HG02981 (cell line): ENCODE data around the gene KCNQ1.

Source experiments
- ATAC-seq: cut with Tn5 transposase; IDR thresholded peaks from one replicate; pipeline ENCODE4 v1.9.1; 2021; ENCODE audit warnings: mild to moderate bottlenecking, moderate library complexity; ENCODE audit not compliant: unreplicated experiment

The KCNQ1 gene

DNA sequence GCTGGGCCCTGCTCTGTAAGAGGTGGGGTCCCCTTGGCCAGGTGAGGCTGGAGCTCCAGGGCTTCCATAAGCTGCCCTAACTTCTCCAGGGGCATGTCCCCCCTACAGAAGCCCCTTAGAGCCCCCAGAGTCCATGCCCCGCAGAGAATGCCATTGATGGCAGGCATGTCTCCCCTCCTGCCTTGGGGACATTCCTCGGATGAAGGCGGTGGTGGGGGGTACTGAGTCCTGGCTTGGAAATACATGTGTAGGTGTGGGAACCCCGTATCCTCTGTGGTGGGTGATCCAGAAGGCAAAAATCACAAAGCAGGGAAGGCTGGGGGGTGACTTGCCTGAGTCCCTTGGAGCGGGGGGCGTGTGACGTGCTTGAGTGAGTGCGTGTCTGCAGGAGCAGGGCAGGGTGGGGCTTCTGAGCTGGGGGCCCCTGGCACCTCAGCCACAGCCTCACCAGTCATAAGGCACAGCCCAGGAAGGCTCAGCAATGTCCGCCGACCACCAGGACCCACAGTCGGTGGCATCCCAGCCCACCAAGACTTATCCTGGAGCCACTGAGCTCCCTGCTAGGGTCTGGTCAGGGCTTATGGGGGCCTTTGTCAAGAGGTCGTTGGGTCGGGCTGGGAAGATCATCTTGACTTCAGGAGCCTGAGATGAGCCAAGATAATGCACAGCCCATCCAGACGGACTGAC lies 324.7 kb downstream of the KCNQ1 start:
- no peak for ATAC-seq

DNA sequence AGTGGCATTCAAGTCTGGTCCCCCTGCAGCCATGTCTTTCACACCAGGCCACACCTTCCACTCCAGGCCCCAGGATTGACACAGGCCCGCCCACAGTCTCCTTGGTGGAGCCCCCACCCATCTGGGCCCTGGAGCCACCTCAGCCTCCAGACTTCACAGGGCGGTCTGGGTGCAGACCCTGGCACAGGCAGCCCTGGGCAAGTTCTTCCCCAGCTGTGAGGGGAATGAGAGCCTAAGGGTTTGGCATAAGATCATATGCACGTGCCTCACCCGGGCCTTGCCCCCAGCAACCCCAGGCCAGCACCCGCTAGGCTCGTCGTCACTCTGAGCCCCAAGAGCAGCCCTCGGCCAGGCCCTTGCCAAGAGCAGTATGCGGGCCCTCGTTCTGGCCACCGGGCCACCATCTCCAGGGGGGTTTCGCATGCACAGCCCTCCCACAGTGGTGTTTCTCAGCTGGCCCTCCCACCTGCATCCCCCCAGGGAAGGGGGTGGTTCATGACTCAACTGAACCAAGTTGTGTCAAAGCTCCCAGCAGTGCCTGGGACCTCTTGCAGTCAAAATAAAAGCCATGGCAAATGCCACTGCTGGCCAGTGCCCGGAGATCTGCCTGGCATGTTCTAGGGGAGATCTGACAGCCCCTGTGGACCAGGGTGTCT lies 325.4 kb downstream of the KCNQ1 start:
- no peak for ATAC-seq

DNA sequence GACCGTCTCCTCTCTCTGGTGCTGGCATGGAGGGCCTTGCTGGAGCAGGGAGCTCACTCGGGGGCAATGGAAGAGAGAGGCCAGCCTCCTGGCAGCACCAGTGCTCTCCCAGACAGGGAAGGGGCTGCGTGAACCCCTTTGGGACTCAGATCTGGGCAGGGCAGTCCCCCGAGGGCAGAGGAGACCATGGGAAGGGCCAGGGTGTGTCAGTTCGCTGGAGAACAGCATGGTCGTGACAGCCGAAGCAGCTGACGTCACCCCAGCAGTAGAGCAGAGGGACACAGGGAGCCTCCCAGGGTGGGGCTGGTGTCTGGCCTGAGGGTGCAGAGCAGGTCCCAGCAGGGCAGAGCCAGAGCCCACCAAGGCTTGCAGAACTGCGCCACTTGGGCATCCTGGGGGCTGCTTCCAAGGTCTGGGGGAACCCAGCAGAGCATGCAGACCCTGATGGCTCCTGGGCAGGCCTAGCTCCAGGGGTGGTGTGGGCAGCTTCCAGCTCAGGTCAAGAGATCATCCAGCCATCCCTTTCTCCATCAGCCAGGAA lies 326.0 kb downstream of the KCNQ1 start:
- ATAC-seq: no peak

DNA sequence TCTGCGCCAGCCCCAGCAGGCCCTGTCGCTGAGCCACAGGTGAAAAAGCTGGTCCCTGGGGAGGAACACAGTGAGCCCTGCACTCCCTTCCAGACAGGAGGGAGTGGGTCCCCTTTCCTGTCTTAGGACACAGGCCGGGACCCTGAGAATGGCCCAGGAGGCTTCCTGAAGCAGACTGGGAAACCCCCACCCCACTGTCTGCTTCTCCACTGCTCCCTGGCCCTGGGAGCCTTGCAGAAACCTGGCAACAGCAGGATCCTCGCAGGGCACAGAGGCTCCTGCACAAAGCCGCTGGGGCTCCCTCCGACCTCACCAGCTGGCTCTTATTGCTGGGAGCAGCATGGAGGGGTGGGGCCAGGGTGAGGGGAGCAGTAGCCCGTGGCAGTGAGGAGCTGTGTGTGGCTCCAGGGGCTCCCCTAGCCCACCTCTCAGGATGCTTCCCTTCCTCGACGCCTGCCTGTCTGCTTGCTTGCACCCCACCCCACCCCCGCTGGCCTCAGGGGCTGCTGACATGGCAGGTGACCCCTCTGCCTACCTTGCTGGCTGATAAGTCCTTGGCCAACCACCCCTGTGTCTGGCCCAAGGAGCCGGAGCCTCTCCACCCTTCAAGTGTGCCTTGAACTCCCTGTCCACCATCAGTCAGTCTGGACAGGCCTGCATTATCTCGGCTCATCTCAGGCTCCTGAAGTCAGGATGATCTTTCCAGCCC lies 327.1 kb downstream of the KCNQ1 start:
- ATAC-seq: no peak

DNA sequence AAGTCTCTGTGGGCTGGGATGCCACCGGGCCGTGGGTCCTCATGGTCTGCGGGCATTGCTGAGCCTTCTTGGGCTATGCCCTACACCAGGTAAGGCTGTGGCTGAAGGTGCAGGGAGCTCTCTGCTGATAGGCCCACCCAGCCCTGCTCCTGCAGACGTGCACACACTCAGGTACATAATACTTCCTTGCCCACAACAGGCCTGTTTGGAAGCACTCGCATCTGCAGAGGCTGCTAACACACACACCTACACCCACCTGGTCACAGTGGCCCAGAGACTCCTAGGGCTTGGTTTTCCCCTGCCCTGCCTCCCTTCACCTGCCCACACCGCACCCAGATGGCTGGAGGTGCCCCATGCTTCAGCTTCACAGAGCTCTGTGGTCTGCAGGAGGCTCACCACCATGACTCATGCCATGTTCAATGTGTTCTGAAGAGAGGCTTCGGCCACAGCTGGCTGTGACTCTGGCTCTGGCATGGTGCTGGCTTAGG lies 327.8 kb downstream of the KCNQ1 start:
- no peak for ATAC-seq

DNA sequence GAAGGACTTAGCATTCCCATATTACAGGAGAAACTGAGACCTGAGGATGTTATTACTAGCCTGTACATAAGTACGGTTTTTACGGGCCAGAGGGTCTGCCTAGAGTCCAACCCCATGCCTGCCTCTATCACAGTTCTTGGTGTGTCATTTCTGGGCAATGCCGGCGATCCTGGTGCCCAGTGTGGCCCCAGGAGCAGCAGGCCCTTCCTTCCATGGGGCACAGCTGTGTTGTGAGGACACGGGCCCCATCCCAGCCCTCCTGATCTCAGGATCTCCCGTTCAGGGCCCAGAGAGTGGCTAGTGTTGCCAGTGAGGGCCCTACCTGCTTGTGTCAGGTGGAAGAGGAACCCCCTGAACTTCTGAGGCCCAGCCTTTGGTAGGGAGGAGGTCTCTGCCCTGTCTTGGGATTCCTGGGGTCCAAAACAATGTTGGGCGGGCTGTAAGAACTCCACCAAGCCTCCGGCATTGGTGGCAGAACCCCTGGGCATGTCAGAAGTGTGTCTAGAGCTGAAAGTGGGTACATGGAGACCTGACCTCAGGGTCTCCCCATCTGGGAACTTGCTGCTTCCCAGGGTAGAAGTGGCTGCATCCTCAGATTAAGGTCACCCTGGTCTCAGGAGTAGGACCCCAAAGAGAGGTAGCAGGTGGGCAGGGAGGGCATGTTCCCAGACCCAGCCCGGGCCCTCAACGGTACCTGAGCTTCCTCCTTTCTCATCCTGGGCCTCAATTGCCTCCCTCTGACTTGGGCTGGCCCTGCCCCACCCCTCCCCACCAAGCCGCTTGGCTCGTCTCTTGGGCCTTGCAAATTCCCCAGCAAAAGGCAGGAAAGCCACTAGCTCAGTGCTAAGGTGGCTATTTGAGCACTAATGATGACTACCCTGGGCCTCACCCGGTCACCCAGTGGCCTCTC lies 329.6 kb downstream of the KCNQ1 start:
- ATAC-seq: no peak

DNA sequence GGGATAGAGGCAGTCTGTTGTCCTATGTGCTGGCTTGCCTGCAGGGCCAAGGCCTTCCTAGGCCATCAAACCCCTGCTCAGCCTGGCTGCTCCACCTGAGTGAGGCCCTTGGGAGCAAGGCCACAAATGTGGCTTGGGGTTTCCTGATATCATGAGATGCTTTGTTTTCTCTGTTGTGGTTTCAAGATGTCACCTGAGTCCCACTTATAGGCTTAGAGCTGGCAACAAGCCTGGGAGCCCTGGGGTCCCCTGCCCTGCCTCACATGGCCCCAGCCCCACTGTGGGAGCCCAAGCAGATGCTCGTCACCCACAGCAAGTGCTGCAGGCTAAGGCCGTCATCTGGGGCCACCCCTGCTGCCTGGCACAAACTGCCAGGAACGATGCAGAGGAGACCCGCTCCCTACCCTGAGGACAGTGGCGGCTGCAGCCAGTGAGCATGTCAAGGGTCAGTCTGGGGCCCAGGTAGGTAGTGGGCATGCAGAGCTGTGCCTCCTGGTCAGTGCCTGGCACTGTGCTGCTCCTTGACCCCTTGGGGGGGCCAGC lies 330.3 kb downstream of the KCNQ1 start:
- no peak for ATAC-seq

DNA sequence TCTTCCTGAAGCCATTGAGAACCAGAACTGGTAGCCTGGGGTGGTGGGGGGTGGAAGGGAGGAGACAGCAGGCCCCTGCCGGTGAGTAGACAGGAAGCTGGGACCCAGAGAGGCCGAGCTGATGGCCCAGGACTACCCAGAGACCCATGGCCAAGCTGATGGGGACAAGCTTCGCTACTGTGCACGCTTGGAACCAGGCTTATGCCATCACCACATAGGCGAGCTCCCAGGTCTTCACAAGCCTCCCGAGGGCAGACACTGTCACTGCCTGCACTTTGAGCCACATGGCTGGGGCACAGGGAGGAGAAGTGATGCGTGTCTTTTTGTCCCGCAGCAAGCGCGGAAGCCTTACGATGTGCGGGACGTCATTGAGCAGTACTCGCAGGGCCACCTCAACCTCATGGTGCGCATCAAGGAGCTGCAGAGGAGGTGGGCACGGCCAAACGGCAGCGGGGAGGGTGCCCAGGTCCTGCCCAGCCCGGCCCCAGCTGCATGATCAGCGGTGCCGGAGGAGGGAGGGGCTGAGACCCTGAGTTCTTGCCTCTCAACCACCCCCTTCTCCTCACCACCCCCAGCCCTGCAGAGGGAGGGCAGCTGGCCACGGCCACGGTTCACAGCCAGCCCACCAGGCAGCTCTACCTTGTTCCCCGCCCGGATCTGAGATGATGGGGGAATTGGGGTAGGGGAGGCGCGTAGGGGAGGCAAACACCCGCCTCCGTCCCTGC lies 331.0 kb downstream of the KCNQ1 start:
- no peak for ATAC-seq

DNA sequence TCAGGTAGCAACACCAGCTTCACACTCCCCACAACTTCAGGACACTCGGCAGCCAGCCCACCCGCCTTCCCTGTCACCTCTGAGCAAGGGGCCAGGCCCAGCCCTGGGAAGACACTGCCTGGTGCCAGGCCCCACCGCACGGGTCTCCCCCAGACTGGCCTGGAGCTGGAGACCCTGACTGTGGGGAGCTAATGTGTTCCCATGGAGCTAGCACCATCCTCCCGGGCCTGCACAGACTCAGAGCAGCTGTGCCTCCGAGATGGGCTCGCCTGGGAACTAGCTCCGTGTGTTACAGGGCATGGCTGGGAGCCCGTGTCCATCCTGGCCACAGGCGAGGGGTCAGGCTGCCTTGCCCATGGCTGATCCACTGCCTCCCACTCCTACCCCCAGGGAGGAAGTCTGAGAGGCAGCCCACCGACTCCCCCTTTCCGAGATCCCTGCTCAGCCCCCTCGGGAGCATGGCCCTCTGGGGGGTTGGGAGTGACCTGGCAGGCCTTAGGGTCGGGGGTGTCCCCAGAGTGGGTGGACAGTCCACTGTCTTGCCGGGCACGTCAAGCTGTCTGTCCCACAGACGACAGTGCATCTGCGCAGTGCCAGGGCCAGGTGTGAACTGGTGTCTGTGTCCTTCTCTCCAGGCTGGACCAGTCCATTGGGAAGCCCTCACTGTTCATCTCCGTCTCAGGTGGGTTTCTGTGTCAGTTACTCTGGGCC lies 331.7 kb downstream of the KCNQ1 start:
- ATAC-seq: no peak

DNA sequence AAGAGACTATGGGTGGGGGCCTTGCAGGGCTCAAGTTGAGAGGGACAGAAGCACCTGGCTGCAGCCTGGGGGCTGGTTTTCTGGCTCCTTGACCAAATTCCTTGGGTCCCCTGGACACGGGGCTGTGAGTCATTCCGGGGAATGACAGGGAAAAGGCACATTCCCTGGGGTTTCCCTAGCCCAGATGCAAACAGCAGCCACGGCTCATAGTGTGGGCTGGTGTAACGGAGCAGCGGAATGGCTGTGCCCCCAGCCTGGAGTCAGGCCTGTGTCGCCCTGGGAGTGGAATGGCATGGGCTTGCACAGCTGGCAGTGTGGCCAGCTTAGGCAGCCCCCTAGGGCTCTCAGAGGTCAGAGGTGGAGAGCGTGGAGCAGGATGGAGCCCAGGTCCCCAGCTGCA lies 332.6 kb downstream of the KCNQ1 start:
- no peak for ATAC-seq

DNA sequence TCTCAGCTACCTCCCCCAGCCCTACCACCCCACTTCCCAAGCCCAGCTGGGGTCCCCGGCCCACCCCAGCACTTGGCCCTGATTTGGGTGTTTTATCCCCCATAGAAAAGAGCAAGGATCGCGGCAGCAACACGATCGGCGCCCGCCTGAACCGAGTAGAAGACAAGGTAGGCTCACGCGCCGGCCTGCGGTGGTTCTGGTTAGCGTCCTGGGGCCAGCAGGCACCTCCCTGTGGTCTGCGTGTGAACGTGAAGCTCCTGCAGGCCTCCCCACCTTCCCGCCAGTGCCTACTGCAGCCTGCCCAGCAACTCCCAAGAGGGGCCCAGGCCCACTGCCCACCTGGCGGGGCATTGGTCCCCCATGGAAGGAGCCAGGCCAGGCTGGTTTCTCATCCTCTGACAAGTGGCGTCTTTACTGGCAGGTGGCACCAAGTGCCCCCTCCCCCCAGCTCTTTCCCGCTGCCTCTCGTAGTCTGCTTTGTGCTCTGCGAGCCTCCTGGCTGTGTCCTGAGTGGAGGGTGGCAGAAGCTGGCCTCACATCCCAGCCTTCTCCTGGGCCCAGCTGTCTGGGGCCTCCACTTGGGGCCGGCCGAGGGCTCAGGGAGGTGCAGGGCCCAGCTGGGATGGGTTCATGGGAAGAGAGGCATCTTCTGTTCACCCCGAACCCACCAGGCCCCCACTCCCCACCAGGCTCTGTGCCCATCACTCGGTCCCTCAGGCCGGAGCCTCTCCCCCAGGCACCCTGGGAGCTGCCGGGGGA lies 333.2 kb downstream of the KCNQ1 start:
- no peak for ATAC-seq

DNA sequence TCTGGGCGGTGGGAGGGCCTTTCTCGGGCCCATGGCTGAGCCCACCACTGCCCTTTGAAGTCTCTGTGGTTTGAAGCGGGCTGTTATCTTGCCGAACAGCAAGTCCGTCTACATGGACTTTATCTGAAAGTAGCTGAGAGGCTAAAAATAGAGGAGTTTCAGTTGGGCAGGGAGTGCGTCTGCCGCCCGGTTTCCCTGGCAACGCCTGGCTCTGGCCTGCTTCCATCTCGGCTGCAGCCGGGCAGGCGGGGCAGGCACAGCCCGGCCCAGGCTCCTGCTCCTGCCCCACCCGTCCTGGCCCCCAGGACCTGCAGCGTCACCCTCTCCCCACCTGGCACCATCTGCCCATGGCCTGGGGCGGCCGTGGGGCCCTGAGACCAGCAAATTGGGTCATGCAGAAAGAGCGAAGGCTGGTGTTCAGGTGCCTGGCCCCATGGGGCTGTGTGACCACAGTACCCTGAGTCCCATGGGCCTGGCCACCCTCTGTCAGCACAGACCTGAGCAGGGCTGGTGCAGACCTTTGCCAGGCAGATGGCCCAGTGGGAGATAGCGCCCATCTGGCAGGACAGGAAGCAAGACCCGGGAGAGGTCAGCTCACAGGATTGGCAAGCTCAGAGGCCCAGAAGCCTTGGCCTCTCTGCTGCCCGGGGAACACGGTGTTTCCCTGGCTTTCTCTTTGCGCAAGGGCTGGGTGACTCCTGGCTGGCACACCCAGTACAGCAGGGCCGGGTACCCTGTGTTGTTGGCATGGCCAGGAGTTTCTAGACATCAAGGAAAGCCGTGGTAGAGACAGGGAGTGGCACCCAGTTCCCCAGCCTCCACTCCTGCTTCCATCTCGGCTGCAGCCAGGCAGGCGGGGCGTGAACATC lies 334.1 kb downstream of the KCNQ1 start:
- peak; percentile 62 for ATAC-seq

DNA sequence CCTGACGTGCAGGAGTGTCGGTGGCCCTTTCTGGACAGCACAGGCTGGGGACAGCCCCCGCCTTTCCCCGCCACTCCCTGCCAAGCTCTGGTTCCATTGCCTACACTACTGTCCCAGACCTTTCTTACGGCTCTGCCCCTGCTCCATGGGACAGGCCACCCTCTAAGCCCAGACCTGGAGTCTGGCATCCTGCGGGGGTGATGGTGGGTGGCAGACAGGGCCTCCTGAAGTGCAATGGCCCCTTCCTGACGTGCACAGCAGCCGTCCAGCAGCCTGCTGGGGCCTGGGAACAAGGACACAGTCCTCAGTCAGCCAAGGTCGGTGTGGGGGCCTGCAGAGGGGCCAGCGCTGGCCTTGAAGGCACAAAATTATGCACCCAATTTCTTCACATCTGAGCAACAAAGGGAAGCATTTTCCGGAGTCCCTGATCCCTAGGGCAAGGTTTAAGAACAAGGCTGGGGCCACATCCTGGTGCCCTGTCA lies 334.7 kb downstream of the KCNQ1 start:
- ATAC-seq: no peak

DNA sequence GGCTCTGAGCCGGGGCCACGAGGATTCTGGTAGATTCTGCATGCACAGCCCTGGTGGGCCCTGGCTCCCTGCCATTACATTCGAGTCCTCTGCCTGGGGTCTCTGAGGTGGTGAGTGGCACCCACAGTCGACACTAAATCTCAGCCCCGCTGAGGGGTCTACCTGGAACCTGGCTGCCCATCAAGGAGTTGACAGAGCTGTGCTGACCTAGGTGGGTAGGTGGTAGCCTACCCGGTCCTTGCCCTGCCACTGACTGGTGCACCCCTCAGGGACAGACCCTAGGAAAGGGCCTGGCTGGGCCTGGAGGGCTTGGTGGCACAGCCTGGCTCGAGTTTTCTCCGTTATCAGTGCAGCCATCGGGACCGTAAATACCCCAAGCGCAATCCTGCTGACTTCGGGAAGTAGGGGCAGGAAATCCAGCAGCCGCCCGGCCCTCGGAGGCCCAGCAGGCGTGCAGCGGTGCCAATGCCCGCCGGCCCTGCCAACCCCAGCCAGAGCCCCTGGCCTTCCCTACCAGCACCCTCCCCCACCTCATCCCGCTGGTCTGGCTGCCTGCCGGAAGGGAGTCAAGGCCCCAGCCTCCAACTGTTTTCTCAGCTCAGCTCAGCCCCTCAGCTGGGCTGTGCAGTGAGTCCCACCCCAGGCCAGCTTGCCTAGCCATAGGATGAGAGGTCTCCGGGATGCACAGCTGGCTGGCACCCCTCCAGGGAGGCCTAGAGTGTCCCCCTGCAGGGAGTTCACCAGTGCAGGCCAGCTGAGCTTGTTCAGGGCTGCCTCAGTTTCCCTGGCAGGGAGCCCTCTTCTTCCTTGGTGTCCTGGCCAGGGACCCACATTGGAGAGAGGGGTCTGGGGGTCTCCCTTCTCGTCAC lies 335.4 kb downstream of the KCNQ1 start:
- ATAC-seq: no peak

DNA sequence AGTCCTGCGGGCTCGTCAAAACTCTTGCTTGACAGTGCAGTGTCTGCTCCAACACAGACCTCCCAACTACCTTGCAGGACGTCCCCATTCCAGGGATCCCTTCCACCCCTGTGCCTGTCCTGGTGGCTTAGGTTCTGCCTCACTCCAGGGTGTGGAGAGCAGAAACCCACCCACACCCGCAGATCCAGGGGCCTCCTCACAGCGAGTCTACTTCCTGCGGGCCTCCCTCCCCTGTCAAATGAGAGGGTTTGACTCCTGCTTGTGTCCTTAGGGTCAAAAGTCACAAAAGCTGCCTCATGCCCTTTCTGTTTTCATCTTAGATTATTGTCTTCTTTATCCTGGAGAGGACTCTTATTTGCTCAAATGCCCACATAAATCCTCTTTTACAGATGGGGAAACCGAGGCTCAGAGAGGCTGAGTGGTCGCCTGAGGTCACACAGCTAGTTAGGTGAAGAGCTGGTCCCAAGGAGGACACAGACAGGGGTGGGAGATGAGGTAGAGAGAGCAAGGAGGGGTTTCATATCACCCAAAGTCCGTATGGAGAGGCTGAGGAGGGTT lies 336.1 kb downstream of the KCNQ1 start:
- ATAC-seq: no peak
